ENCODE measurements around the gene THY1.

THY1 gene

DNA sequence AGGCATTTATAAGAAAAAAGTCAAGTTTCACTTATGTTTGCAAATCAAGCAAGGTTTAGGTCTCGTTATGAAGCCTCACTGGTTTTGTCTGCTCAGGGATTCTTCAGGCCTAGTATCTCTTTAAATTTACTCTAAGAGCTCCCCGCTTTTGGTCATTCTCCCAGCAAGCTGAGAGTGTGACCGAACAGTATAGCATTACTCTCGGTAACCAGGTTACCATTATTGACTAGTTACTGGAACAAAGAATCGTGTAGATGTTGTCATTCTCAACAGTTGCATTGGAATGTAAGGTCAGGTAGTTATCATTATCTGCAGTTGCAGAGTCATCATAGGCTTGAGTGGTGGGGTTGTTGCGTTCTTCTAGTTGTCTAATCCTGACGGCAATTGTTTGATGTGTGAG is 31.7 kb downstream of the THY1 start:
- Histone ChIP-seq H3K27ac (ENCODE audit: low read length) (no peak overlapping the region), H3K4me1 (ENCODE audit: low read length) (no peaks in the 10 kb centered on the region), H4K20me1 (ENCODE audit: insufficient read depth, low read length) (no peaks in the 10 kb centered on the region), H3K9ac (ENCODE audit: low read length) (no peak overlapping the region), H3K4me2 (ENCODE audit: low read depth, low read length) (no peak overlapping the region), H2AFZ (ENCODE audit: low read length) (no peak overlapping the region), H3K9me2 (replicated peaks; ENCODE audit: insufficient read depth, low read length) (no peaks in the 10 kb centered on the region), H3F3A (ENCODE audit: insufficient read depth, low read length) (no peaks in the 10 kb centered on the region), H3K4me3 (ENCODE audit: low read length) (no peak overlapping the region), H3K9me3 (replicated peaks; ENCODE audit: insufficient read depth, low read length) (no peaks in the 10 kb centered on the region), H3K36me3 (replicated peaks; ENCODE audit: insufficient read depth, low read length) (no peaks in the 10 kb centered on the region), H3K27me3 (replicated peaks; ENCODE audit: insufficient read depth, low read length) (no peaks in the 10 kb centered on the region), H3K79me2 (ENCODE audit: low read length) (no peaks in the 10 kb centered on the region)
- TF ChIP-seq, protein P1, sequence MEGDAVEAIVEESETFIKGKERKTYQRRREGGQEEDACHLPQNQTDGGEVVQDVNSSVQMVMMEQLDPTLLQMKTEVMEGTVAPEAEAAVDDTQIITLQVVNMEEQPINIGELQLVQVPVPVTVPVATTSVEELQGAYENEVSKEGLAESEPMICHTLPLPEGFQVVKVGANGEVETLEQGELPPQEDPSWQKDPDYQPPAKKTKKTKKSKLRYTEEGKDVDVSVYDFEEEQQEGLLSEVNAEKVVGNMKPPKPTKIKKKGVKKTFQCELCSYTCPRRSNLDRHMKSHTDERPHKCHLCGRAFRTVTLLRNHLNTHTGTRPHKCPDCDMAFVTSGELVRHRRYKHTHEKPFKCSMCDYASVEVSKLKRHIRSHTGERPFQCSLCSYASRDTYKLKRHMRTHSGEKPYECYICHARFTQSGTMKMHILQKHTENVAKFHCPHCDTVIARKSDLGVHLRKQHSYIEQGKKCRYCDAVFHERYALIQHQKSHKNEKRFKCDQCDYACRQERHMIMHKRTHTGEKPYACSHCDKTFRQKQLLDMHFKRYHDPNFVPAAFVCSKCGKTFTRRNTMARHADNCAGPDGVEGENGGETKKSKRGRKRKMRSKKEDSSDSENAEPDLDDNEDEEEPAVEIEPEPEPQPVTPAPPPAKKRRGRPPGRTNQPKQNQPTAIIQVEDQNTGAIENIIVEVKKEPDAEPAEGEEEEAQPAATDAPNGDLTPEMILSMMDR (IDR thresholded peaks at IDR 0.05; ENCODE audit: low read length): no peak
- TF ChIP-seq EZH2 (optimal IDR thresholded peaks at IDR 0.05; ENCODE audit: low read depth, low read length): no peak
- no peak for TF ChIP-seq EZH2phosphoT487 (IDR thresholded peaks at IDR 0.05; ENCODE audit: low read length)
- DNase-seq: no peak

GRCh38 chr11:119389611-119390254 is 33.2 kb downstream of the THY1 start:
- Histone ChIP-seq H3K4me3 (ENCODE audit: low read length) (no peak overlapping the region), H3K9me3 (replicated peaks; ENCODE audit: insufficient read depth, low read length) (no peaks in the 10 kb centered on the region), H4K20me1 (ENCODE audit: insufficient read depth, low read length) (no peaks in the 10 kb centered on the region), H3K9me2 (replicated peaks; ENCODE audit: insufficient read depth, low read length) (no peaks in the 10 kb centered on the region), H3K27ac (ENCODE audit: low read length) (no peak overlapping the region), H3K4me2 (ENCODE audit: low read depth, low read length) (no peak overlapping the region), H3F3A (ENCODE audit: insufficient read depth, low read length) (no peaks in the 10 kb centered on the region), H3K9ac (ENCODE audit: low read length) (no peak overlapping the region), H3K79me2 (ENCODE audit: low read length) (no peaks in the 10 kb centered on the region), H2AFZ (ENCODE audit: low read length) (no peak overlapping the region), H3K27me3 (replicated peaks; ENCODE audit: insufficient read depth, low read length) (no peaks in the 10 kb centered on the region), H3K36me3 (replicated peaks; ENCODE audit: insufficient read depth, low read length) (no peaks in the 10 kb centered on the region), H3K4me1 (ENCODE audit: low read length) (no peaks in the 10 kb centered on the region)
- peak; percentile 39 for DNase-seq
- TF ChIP-seq, protein P1 (IDR thresholded peaks at IDR 0.05; ENCODE audit: low read length): peak; percentile 57
- TF ChIP-seq EZH2 (optimal IDR thresholded peaks at IDR 0.05; ENCODE audit: low read depth, low read length) (no peak), EZH2phosphoT487 (IDR thresholded peaks at IDR 0.05; ENCODE audit: low read length) (no peak)

DNA sequence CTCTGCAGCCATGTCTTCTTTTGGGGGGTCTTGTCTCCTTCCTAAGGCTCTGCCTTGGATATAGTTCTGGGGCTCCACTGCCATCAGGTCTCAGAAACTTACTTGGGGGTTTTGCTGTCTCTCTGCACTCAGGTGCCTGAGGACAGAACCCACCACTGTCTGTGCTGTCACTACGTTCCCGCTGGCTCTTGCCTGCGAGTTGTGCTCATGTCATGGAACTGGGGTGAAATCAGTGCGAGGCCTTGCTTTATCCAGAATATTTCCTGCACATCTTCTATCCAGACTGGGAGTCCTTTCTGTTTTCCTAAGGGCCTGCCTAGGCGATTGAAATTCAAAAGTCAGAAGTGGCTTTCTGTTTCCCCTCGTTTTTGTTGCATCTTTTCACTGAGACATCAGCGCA is 34.9 kb downstream of the THY1 start:
- DNase-seq: no peak
- Histone ChIP-seq H3K4me1 (ENCODE audit: low read length) (no peaks in the 10 kb centered on the region), H4K20me1 (ENCODE audit: insufficient read depth, low read length) (no peaks in the 10 kb centered on the region), H3K4me2 (ENCODE audit: low read depth, low read length) (no peak overlapping the region), H3K9me2 (replicated peaks; ENCODE audit: insufficient read depth, low read length) (no peaks in the 10 kb centered on the region), H3K79me2 (ENCODE audit: low read length) (no peaks in the 10 kb centered on the region), H3K27ac (ENCODE audit: low read length) (no peak overlapping the region), H2AFZ (ENCODE audit: low read length) (no peak overlapping the region), H3K27me3 (replicated peaks; ENCODE audit: insufficient read depth, low read length) (no peaks in the 10 kb centered on the region), H3K9me3 (replicated peaks; ENCODE audit: insufficient read depth, low read length) (no peaks in the 10 kb centered on the region), H3F3A (ENCODE audit: insufficient read depth, low read length) (no peaks in the 10 kb centered on the region), H3K9ac (ENCODE audit: low read length) (no peak overlapping the region), H3K36me3 (replicated peaks; ENCODE audit: insufficient read depth, low read length) (no peaks in the 10 kb centered on the region), H3K4me3 (ENCODE audit: low read length) (no peak overlapping the region)
- no peak for TF ChIP-seq EZH2 (optimal IDR thresholded peaks at IDR 0.05; ENCODE audit: low read depth, low read length)
- TF ChIP-seq EZH2phosphoT487 (IDR thresholded peaks at IDR 0.05; ENCODE audit: low read length): no peak
- TF ChIP-seq, protein P1 (IDR thresholded peaks at IDR 0.05; ENCODE audit: low read length): no peak

Data from MM.1S (cell line).